Activated T-cell treated with anti-CD3 and anti-CD28 coated beads for 4 hours (primary cell): ENCODE results near the gene PLOD3.

Source experiments
- DNase-seq: peaks from one replicate; pipeline ENCODE4 v3.0.0-alpha.2; 2020

The PLOD3 gene

DNA sequence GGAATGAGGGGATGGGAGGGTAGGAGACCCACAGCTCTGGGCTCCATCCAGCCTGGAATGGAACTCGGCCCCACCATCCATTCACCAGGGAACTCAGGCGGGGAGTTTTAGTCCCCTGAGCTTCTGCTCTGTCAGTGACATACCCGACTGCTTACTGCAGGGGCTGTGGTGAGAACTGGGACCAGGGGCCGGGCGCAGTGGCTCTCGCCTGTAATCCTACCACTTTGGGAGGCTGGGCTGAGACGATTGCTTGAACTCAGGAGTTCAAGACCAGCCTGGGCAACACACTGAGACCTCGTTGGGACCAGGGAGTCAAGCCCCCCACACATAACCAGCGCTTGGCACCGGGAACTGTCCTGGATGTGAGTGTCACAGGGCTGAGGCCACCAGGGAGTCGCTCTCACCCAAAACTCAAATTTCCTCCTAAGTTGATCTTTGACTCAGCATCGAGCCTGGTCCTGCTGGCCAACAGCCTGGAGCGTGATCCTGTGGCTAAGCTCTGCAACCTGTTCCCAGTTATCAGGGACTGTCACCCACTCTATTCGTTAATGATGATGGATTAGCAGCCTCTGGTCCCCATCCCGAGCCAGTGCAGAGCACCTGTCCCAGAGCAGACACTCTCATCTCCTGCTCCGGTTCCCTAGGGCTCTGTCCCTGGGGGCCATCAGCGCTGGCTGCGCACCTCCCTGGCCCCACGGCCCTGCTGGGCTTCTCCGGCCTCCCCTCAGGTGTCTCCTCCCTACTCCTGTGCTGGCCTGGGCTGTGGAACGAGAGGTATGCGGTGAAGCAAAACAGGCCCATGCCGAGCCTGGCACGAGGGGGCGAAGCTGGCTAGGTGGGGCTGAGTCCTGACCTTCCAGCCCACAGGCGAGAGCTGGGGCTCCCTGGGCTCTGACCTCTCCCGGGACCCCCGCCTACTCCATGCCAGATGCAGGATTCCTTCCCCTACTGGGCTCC is 21.1 kb upstream of the PLOD3 start:
- no peak for DNase-seq

DNA sequence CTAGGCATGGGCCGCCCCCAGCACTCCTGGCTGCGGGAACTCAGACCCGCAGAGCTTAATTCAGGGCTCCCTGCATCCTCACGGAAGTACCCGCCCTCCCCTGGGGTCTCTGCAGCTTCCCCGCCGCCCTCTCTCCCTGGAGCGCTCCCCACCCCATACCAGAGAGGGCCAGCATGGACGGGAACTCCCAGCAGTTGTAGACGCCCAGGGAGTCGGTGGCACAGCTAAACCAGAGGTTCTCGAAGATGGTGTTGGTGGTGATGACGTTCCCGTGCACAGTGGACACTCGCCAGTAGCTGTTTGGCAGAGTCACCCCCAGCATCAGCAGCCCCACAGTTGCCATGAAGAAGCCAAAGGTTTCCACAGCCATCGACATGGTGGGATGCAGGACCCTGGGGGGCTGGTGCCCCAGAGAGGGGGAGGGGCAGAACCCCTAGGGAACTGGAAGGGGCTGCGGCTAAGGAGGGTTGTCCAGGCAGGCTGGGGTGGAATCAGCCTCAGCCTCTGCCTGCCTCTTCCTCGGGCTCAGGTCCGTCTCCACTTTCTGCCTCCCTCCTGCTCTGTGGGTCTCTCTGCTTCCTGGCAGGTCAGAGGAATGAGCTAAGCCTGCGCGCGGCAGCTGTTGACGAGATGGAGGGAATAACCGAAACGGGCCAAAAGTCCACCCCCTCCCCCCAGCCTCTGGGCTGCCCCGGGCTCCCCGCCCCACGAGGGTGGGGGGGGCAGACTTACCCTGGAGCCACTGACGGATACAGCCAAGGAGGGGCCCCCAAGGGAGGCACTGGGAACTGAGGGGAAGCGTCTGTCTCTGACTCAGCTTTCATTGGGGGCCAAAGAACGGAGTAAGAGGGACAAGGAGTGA is 20.1 kb upstream of the PLOD3 start, which contains the start of gene CLDN15:
Gene CLDN15, minus strand, starts transcription at position 597 of the 862 bp plus-strand sequence. Its CDS starts 221 bp downstream, at position 376.
- DNase-seq: no peak

DNA sequence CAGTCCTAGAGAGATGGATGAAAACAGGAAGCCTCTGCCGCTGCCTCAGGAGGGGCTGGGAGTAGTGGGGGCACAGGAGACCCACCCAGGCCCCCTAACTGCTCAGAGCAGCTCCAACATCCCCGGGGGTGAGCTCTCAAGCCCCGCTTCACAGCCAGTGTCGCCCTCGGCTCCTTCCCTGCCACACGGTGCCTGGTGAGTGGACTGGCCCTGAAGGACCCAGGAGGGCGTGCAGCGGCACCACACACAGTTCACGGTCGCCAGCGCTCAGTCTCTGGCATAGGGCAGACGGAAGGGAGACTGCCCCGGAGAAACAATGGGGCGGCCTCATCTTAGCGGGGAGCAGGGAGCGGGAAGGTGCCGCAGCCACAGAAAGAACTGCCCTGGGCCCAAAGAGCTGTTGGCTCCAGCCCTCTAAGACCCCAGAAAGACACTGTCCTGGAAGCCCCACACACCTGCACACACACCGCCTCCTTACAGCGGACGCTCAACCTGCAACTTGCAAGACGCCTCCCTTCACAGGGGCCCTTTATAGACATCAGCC is 19.0 kb upstream of the PLOD3 start:
- no peak for DNase-seq

DNA sequence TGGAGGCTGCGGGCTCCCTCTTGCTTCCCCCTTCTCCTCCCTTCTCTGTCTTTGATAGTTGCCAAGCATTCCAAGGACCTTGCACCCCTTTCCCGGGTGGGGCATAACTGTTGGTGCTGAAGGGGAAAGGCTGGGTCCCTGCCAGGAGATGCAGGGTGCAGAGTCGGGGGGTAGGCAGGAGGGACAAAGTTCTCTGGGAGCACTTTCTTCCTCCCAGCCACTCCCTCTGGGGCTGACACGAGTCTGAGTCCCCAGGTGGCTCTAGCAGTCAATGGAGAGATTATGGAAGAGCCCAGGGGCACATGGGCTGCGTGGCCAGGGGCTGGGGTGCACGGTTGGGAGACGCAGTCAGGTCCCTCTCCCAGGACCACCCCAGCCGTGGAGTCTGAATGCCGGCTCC is 18.1 kb upstream of the PLOD3 start:
- no peak for DNase-seq

DNA sequence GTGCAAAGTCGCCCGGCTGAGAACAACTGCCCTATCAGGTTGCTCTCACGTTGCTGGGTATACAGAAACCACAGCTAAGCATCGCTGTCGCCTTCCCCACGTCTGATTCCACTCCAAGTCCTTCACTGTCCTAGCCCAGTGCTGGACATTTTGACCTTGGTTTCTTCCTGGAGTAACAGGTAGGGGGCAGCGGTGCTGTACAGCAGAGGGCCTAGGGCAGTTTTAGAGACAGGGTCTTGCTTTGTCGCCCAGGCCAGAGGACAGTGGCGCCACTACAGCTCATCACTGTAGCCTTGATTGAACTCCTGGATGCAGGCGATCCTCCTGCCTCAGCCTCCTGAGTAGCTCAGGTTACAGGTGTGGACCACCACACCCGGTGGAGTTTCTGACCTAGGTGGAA is 17.7 kb upstream of the PLOD3 start:
- no peak for DNase-seq

DNA sequence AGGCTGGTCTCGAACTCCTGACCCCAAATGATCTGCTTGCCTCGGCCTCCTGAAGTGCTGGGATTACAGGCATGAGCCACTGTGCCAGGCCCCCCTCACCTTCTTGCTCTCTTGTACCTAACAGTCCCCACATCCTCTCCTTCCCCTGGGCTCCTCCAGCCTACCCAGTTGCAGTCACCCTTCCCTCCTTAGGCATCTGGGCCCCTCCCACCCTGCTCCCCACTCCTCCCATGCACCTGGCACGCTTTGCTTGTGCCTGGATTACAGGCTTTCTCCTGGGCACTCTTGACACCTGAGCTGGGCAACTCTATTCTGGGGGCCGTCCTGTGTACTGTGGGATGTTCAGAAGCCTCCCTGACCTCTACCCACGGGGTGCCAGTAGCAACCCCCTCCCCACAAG is 17.3 kb upstream of the PLOD3 start:
- no peak for DNase-seq

DNA sequence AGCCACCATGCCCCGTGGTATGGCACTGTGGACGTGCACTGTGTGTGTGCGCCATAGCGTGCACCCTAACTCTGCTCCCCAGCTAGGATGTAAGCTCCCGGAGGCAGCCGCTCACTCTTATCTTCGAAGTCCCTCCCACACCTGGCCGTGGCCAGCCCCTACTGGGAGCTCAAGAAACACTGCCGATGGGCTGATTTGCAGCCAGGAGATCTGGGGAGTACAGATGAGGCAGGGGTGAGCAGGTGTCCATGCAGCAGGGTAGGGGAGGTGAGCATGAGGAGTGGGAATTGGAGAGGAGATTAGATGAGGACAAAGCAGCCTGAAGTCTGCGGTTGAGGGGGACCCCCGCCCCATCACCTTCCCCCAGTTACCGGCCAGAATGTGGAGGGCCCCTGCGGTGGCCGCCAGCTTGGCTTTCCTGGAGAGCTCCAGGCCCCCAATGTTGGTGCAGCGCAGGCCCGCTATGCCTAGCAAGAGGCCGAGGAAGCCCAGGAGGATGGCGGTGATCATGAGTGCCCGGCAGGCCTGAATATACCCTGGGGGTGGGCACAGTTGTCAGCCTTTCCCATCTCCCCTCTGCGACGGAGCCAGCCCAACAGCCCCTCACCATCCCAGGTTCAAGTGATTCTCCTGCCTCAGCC is 16.6 kb upstream of the PLOD3 start:
- no peak for DNase-seq

DNA sequence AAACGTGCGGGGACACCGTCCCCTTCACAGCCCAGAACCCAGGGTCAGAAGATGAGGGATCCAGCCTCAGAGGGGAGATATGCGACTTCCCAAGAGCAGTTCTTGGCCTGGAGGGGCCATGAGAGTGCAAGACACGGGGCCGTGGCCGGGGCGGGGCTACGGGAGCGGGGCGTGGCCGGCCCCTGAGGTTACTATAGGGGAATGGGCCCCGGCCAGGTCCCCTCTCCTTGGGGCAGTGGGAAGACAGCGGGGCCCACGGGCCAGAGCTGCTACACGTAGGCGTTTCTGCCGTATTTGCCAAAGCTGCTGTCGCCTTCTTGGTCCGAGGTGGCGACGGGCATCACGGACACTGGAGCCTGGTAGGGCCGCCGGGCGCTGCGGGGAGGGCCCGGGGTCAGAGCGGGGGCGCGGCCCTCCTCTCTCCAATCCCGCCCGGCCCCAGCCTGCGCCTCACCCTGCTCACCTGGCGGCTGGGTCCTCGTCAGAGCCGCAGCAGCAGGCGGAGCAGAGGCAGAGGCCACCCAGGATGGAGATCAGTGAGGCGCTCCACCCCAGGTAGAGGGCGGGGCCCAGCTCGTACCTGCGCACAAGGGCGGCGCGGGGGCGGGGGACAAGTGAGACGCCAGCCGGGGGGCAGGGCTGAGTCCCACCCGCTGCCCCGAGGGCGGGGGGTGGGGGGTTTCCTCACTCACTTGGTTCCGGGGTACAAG is 14.9 kb upstream of the PLOD3 start:
- DNase-seq: no peak

DNA sequence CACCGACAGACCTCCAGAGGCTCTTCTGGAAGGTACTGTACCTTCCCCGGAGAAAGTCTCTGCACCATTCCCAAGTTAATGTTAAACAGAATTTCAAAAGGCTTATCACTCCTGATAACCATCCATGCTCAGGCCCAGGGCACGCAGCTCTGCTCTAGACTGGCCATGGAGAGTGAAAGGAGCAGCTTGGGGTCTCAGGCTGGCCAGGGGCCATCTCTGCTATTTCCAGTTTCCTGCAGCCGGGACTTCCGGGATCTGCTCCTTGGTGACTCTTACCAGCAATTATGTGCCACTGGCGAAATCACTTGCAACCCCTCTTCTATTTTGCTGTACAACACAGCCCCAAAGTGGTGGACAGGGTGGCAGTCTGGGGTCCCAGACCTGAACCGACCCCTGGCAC is 14.3 kb upstream of the PLOD3 start:
- DNase-seq: no peak

DNA sequence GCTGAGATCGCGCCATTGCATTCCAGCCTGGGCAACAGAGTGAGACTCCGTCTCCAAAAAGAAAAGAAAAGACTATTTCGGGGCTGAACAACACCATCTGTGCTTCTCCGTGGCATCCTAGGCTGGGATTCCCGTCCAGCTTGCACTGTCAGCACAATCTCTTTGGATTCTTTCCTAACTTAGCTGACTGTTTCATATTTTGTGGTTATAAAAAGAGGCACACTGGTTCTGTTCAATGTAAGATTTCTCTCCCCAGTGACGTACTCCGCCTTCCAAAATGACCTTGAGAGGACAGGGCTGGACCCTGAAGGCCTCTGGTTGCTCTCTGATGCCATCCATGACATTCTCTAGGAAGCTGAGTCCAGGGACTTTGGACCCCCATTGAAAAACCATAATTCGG is 9.3 kb upstream of the PLOD3 start:
- no peak for DNase-seq

DNA sequence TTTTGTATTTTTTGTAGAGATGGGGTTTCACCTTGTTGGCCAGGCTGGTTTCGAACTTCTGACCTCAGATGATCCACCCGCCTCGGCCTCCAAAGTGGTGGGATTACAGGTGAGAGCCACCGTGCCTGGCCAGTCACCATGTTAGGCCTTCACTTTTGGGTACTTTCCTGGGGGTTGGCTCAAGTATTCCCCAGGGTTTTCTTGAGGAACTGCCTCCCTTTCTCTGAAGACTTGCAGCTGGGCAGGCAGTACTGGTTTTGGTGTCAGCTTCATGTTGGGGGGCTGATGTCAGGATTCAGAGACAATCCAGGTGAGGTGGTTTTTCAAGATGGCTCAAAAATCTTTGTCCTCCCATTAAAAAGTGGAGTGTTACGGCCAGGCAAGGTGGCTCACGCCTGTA is 8.3 kb upstream of the PLOD3 start:
- no peak for DNase-seq

DNA sequence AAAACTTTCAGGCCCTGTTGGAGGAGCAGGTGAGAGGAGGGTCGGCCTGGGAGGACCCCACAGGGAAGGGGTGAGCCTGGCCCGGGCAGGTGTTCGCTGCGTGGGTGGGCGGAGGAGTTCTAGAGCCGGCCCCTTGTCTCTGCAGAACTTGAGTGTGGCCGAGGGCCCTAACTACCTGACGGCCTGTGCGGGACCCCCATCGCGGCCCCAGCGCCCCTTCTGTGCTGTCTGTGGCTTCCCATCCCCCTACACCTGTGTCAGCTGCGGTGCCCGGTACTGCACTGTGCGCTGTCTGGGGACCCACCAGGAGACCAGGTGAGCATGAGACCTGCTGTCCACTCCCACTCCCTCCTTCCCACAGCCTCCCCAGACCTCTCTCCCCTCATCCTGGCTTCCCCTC is 6.1 kb upstream of the PLOD3 start:
- DNase-seq: no peak

DNA sequence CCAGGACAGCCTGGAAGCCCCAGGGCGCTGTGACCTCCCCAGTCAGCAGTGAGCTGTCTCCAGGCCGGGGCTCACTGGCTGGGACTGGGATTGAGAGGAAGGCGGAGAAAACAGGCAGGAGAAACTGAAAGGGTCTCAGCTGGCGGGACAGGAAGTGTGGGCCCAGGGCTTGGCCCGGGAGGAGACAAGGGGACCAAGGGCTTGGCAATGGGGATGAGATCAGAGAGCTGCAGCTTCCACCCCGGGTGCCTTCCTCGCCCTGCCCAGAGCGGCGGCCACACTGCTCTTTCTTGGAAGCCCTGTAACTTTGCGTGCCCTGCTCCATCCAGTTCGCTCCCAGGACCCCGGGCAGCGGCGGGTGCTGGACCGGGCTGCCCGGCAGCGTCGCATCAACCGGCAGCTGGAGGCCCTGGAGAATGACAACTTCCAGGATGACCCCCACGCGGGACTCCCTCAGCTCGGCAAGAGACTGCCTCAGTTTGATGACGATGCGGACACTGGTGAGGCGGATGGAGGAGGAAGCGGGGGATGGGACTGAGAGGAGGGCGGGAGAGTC is 5.0 kb upstream of the PLOD3 start:
- DNase-seq: no peak

DNA sequence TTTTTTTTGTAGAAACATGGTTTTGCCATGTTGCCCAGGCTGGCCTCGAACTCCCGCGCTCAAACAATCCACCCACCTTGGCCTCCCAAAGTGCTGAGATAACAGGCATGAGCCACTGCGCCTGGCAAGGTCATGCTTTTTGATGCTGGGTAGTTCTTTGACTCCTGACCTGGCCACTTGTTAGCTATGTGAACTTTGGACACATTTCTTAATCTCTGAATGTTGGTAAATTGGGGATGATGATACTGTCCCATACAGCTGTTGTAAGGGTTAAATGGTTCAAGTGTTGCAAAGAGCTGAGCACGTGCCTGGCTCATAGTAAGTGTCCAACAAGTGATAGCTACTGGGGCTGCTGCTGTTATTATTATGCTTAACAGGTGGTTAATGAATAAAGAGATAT is 2.9 kb upstream of the PLOD3 start:
- DNase-seq: no peak

DNA sequence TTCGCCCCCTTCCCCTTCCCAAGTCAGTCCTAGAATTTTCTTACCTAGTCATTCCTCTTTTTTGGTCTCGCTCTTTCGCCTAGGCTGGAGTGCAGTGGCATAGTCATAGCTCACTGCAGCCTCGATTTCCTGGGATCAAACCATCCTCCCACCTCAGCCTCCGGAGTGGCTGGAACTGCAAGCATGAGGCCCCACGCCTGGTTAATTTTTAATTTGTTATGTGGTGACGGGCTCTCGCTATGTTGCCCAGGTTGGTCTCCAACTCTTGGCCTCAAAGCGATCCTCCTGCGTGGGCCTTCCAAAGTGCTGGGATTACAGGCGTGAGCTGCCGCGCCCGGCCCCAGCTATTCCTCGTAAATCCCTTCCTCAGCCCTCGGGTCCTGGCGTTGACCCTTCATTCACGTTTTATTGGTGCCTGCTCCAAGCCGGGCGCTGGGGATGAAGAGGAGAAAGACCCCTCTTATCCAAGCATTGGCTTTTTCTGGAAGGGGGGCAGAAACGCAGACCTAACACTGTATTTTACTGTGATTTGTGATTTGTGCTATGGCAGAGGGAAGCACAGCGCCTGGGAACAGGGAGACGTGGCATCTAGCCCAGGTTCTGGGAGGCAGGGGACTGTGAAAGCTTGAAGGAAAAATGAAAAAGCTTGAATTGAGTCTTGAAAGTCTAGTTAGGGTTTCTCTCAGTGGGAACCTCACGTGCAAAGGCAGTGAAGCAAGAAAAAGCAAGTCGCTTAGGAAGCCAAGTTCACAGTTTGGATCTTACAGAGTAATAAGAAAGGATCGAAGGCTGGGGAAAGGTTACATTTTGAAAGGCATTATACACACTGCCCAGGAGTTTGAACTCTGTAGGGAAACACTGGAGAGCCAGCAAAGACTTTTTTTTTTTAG is 1.1 kb upstream of the PLOD3 start:
- no peak for DNase-seq

DNA sequence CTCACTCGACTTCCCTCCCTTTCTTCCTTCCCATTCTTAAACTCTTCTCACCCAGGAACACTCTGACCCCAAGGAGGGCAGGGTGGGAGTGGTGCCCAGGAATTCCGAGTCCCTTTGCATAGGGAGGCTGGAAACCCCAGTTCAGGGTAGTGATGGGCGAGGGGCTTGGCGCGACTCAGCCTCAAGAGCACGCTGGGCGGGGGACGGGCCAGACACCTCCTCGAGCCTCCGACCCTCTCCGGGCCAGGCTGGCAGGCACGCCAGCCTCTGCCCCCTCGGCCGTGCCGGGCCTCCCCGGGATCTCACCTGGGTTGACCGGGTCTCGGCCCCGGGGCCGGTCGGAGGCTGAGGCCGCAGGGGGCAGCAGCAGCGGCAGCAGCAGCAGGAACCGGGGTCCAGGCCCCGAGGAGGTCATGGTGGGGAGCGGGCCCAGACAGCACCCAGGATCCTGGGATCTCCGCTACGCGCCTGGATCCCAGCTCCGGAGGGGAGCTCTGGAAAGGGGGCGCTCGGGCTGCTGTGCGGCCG is 457 bp downstream of the PLOD3 start:
- DNase-seq: no peak

DNA sequence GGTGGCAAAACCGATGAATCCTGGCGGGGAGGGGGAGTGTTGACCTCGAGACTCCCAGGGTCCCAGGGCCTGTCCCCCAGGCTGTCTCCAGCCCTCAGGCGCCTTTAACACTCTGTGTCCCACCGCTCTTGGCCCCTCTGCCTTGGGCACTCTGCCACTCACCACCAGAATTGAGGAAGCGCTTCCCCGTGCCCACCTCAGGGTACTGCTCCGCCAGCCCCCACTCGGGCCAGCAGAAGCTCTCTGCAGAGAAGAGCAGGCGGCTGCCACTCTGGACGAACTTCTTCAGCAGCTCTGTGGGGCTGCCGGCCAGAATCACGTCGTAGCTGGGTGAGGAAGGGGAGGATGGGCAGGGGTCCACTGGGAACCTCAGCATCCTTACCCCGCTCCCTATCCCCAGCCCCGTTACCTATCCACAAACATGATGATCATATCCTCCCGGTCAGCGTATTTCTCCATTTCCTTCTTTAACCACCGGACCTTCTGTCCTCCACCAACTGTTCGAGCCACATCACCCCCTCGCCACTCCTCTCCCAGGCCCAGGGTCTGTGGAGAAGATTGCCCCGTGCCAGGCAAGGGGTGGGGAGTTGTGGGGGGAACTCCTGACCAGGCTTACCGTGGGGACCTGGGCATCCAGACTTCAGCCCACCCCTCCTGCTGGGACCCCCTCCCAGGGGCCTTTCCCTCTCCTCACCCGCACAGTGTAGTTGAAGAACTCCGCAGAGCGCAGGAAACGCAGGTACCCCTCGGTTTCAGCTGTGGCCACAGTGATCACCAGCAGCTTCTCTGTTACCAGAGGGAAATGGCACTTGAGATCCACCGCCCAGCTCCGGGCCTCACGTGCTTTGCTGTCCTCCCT is 1.2 kb downstream of the PLOD3 start:
- no peak for DNase-seq

DNA sequence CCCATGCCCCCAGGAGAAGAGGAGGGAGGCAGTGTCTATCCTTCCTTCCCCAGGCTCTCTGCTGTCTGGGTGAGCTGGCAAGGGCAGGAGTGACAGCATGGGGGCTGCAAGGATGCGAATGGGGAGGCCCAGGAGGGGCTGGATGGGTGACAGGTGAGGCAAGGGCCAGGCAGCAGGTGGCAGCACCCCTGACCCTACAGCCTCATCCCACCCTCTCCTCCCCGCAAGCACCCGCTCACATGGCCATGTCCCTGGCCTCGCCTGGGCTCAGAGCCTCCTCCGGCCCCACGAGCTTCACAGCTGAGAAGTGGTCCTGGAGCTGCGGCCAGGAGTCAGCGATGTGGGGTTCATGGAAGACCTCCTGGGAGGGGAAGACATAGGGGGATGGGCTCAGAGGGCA is 5.4 kb downstream of the PLOD3 start:
- no peak for DNase-seq

DNA sequence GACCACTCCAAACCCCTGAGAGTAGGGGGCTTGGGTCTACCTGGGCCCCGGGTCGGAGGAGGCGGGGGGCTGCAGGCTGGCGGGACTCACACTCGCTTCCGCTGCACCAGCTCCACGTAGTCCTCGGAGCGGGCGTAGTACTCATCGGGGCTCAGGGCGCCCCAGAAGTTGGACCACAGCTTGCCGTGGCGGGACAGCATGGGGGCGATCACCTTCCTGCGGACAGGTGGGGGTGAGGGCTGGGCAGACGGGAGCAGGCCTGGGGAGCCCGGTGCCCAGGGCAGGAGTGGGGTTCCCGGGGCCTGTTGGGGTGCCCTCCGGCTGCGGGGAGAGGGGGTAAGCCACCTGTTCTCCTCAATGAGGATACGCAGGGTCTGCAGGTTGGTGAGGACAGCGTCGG is 5.9 kb downstream of the PLOD3 start:
- no peak for DNase-seq

DNA sequence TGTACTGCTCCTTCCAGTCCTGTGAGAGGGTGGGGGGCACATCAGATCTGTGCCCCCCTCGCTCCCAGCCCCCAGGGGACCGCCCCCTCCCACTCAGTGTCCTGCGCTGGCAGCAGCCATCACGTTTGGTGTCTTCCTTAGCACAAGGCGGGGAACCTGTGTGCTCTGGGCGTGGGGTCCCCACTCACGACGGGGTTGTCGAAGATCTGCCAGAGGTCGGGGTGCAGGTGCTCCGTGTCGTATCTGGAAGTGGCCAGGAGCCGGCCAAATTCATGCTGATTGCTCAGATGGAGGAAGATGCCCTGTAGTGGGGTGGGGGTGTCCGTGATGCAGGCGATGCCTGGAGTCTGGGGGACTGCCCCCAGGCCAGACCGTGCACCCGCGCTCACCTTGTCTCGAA is 7.2 kb downstream of the PLOD3 start:
- no peak for DNase-seq
